NCI-H1436 treated with DMSO at 0.1 percent for 48 hours (cell line): ENCODE results near the gene CHCHD4.

Source experiments
- DNase-seq: peaks from one replicate; lab custom pipeline; 2025; lab: John Stamatoyannopoulos, UW

The CHCHD4 gene

GRCh38 chr3:14148041-14148985, 23.6 kb upstream of the CHCHD4 start:
- no peak for DNase-seq

GRCh38 chr3:14147617-14148016, 22.9 kb upstream of the CHCHD4 start:
- no peak for DNase-seq

- DNase-seq: no peak
Observed at GRCh38 chr3:14147066-14147435, 22.4 kb upstream of the CHCHD4 start.

GRCh38 chr3:14146381-14147065, 21.9 kb upstream of the CHCHD4 start:
- no peak for DNase-seq

- no peak for DNase-seq
Observed at GRCh38 chr3:14145670-14146380, 21.2 kb upstream of the CHCHD4 start.

GRCh38 chr3:14145236-14145635, 20.6 kb upstream of the CHCHD4 start:
- DNase-seq: no peak

GRCh38 chr3:14144423-14145075, 19.9 kb upstream of the CHCHD4 start:
- no peak for DNase-seq

GRCh38 chr3:14143271-14144225, 18.9 kb upstream of the CHCHD4 start:
- DNase-seq: no peak

GRCh38 chr3:14142567-14143270, 18.0 kb upstream of the CHCHD4 start:
- no peak for DNase-seq

- DNase-seq: no peak
Observed at GRCh38 chr3:14141602-14142341, 17.1 kb upstream of the CHCHD4 start.

- DNase-seq: no peak
Observed at GRCh38 chr3:14141144-14141543, 16.5 kb upstream of the CHCHD4 start.

- DNase-seq: no peak
Observed at GRCh38 chr3:14140668-14141067, 16.0 kb upstream of the CHCHD4 start.

GRCh38 chr3:14139771-14140170, 15.1 kb upstream of the CHCHD4 start:
- no peak for DNase-seq

- DNase-seq: no peak
Observed at GRCh38 chr3:14138878-14139655, 14.4 kb upstream of the CHCHD4 start.

GRCh38 chr3:14138109-14138877, 13.6 kb upstream of the CHCHD4 start:
- DNase-seq: no peak

GRCh38 chr3:14137445-14137844, 12.8 kb upstream of the CHCHD4 start:
- DNase-seq: no peak

GRCh38 chr3:14137004-14137403, 12.3 kb upstream of the CHCHD4 start:
- DNase-seq: no peak

- DNase-seq: no peak
Observed at GRCh38 chr3:14135581-14135980, 10.9 kb upstream of the CHCHD4 start.
